Kidney (tissue), 14 donors: Measurements from ENCODE around the gene IGF1R. TPM values are rescaled to one million over a fixed set of nuclear protein-coding genes. Genes with fewer than 3 reads are reported as not detected.
A peak's percentile ranks its signal among the peaks of the same experiment; 100 is the strongest.

Experiments used
- DNase-seq, 5 donors: peaks; one replicate each; pipeline ENCODE4 v3.0.0-alpha.2; 2013 to 2020
- FAIRE-seq: peaks from 2 replicates; lab custom pipeline; 2012; peaks lifted over from hg19 to GRCh38; lab: Jason Lieb, UNC
- H3K27ac ChIP-seq, 2 donors: one replicate each; pipeline ENCODE4 v1.7.0; 2013; ENCODE audit warnings: low read depth in 2 of 2, low read length in 2 of 2, inconsistent platforms in 1 of 2
- H3K27me3 ChIP-seq: one replicate; pipeline ENCODE4 v1.7.1; 2013; ENCODE audit warnings: low read length, inconsistent platforms; ENCODE audit not compliant: control insufficient read depth, insufficient read depth
- H3K36me3 ChIP-seq, 3 donors: one replicate each; pipeline versions ENCODE4 v1.7.0 to v1.7.1; 2013; ENCODE audit warnings: low read length in 3 of 3, control low read depth in 1 of 3, inconsistent platforms in 1 of 3; ENCODE audit not compliant: insufficient read depth in 3 of 3, control insufficient read depth in 2 of 3
- H3K4me1 ChIP-seq, 3 donors: one replicate each; pipeline versions ENCODE4 v1.7.0 to v1.7.1; 2013; ENCODE audit warnings: low read length in 3 of 3, inconsistent platforms in 1 of 3, low read depth in 1 of 3; ENCODE audit not compliant: control insufficient read depth in 2 of 3, insufficient read depth in 2 of 3
- H3K4me3 ChIP-seq, 3 donors: one replicate each; pipeline versions ENCODE4 v1.7.0 to v1.8.1; 2013; ENCODE audit warnings: low read length in 3 of 3, control low read depth in 1 of 3, inconsistent platforms in 1 of 3
- H3K9ac ChIP-seq, 3 donors: one replicate each; pipeline versions ENCODE4 v1.7.0 to v1.7.1; 2013; ENCODE audit warnings: low read length in 3 of 3, control low read depth in 1 of 3, inconsistent platforms in 1 of 3
- H3K9me3 ChIP-seq, 3 donors: one replicate each; pipeline versions ENCODE4 v1.7.0 to v1.7.1; 2013; ENCODE audit warnings: low read length in 3 of 3, control low read depth in 1 of 3, inconsistent platforms in 1 of 3; ENCODE audit not compliant: control insufficient read depth in 2 of 3, insufficient read depth in 1 of 3
- CTCF ChIP-seq: IDR thresholded peaks from 3 replicates; pipeline ENCODE4 v1.5.1; 2012; ENCODE audit warnings: mild to moderate bottlenecking, moderate library complexity, borderline replicate concordance; ENCODE audit not compliant: insufficient read depth; ENCODE audit errors: extremely low read depth
- intact Hi-C: fragments of 100-400 bp; cut with DNase I; formaldehyde crosslinking; loops from one replicate; pipeline ENCODE4 v1.11.1; 2022
- polyA plus RNA-seq: library from polyadenylated mRNA; stranded (reverse); fragments of 350-450 nt; fragmentation: Illumina TruSeq; extraction: RNeasy Lipid Tissue Mini Kit (QIAGEN cat#74804); gene quantifications from one replicate; pipeline ENCODE4 v1.2.3, GENCODE V29; 2014; ENCODE audit warnings: low read depth, low replicate concordance; ENCODE audit not compliant: insufficient read depth
- total RNA-seq: library from RNA; stranded (reverse); fragmentation: NEBNext Ultra II Directional; extraction: Animal tissue kit (Norgen Biotek cat#: 25700); gene quantifications from one replicate; pipeline ENCODE4 v1.2.1, GENCODE V29; 2021
- donor health status: control.
- donor health status: control.
- donor health status: control.
- donor health status: control.
- donor health status: control.
- donor health status: DM: yes; HTN: yes; CAD: no.
- donor health status: Normal renal cell carcinoma (clear cell type).

IGF1R gene
- total and polyA plus RNA-seq, 2 donors from 2014 or later: 6.5 to 73.2 TPM

DNA sequence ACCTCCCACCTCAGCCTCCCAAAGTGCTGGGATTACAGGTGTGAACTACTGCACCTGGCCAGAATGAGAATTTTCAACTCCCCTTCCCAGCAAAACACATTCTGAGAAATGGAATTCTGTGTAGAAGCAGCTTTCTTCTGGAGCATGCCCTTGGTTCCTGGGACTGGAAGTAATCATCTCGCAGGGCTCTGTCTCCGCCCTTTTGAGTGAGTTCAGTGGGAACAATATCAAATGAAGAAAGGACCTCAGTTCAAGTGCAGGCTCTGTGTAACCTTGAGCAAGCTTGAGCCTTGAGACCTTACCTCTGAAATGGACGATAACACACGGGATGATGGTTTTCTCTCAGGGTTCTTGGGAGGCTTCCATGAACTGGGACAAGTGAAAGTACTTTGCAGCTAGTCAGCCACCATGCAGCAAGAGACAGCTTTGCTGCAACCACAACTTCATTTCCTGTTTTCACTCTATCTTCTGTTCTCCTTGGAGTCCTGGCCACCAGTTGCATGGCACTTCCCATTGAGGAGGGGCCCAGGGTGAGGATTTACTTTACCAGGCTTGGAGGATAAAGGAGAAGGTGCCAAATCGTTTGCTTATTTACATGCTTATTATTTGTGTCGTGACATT lies 35.7 kb upstream of the IGF1R start:
- intact Hi-C loops: no loop called here
- Histone ChIP-seq H3K36me3 (no peaks in the 10 kb centered on the region), H3K9ac (no peak overlapping the region), H3K9me3 (no peaks in the 10 kb centered on the region), H3K27me3 (no peaks in the 10 kb centered on the region), H3K27ac (no peak overlapping the region), H3K4me3 (no peak overlapping the region), H3K4me1 (peaks cover 0 to 13% (median 5%) of the 10 kb centered on the region in 3 donors)
- no peak for TF ChIP-seq CTCF
- FAIRE-seq (no peak), DNase-seq (no peak)

- DNase-seq (no peak), FAIRE-seq (no peak)
- Histone ChIP-seq H3K4me1 (peaks cover 0 to 6% (median 2%) of the 10 kb centered on the region in 3 donors), H3K27me3 (no peaks in the 10 kb centered on the region), H3K27ac (no peak overlapping the region), H3K9ac (no peak overlapping the region), H3K4me3 (no peak overlapping the region), H3K9me3 (no peaks in the 10 kb centered on the region), H3K36me3 (no peaks in the 10 kb centered on the region)
- intact Hi-C loops: no loop called here
- no peak for TF ChIP-seq CTCF
These were observed 33.7 kb upstream of the IGF1R start for GRCh38 chr15:98614681-98615080.

- intact Hi-C loops: no loop called here
- no peak overlapping the region for H3K27ac ChIP-seq
- DNase-seq: peak in 1 of 5 donors; percentile 14
- no peaks in the 10 kb centered on the region for H3K9me3 ChIP-seq
- H3K4me1 ChIP-seq: peaks cover 0 to 6% (median 2%) of the 10 kb centered on the region in 3 donors
- no peak overlapping the region for H3K4me3 ChIP-seq
- no peak for FAIRE-seq
- TF ChIP-seq CTCF: no peak
- no peak overlapping the region for H3K9ac ChIP-seq
- no peaks in the 10 kb centered on the region for H3K36me3 ChIP-seq
- H3K27me3 ChIP-seq: peaks cover 4% of the 10 kb centered on the region
These were observed 31.9 kb upstream of the IGF1R start for GRCh38 chr15:98616397-98616796.
